Activated B cell treated with CpG ODN at 0.5 μM for 24 hours (primary cell): ENCODE results near the gene PPFIA3. TPM values are rescaled to one million over a fixed set of nuclear protein-coding genes. Genes with fewer than 3 reads are reported as not detected.

Source experiments
- ATAC-seq: fragments of 200-7000 bp; cut with Tn5 transposase; one replicate; pipeline ENCODE4 v1.10.0; 2021; ENCODE audit warnings: low read depth, mild to moderate bottlenecking, moderate library complexity
- CTCF ChIA-PET: fragments of 350-600 bp; sonication (Branson Sonifier 250); formaldehyde crosslinking; loops from one replicate; lab custom pipeline; 2021; ENCODE audit warnings: antibody characterized with exemption; lab: Charles Lee
- POLR2A ChIA-PET: fragments of 350-600 bp; sonication (Branson Sonifier 250); formaldehyde crosslinking; loops from one replicate; lab custom pipeline; 2021; ENCODE audit warnings: antibody characterized with exemption; lab: Charles Lee
- DNase-seq: peaks from one replicate; pipeline ENCODE4 v3.0.0; 2022
- H3K27ac Mint-ChIP-seq: one replicate; pipeline ENCODE4 v1.8.0; 2020; ENCODE audit warnings: mixed read lengths
- H3K27me3 Mint-ChIP-seq: one replicate; pipeline ENCODE4 v1.8.0; 2021; ENCODE audit warnings: mixed read lengths
- H3K36me3 Mint-ChIP-seq: one replicate; pipeline ENCODE4 v1.8.0; 2021; ENCODE audit warnings: low read depth, mixed read lengths
- H3K4me1 Mint-ChIP-seq: one replicate; pipeline ENCODE4 v1.8.0; 2021; ENCODE audit warnings: mixed read lengths
- H3K4me3 Mint-ChIP-seq: one replicate; pipeline ENCODE4 v1.8.0; 2020; ENCODE audit warnings: mild to moderate bottlenecking, mixed read lengths
- H3K9me3 Mint-ChIP-seq: one replicate; pipeline ENCODE4 v1.8.0; 2020; ENCODE audit warnings: mixed read lengths
- CTCF ChIP-seq: fragments of 200-600 bp; IDR thresholded peaks from one replicate; pipeline ENCODE4 v1.8.0; 2022; ENCODE audit warnings: antibody characterized with exemption, mild to moderate bottlenecking
- intact Hi-C: fragments of 100-400 bp; cut with micrococcal nuclease; formaldehyde crosslinking; loops from one replicate; pipeline ENCODE4 v1.15.1; 2024
- total RNA-seq: library from RNA; stranded (reverse); gene quantifications from 2 replicates; pipeline ENCODE4 v1.2.3, GENCODE V29; 2022

PPFIA3 gene
- total RNA-seq, 1 donor from 2014 or later, result 3.6 TPM

- no peak overlapping the region for H3K4me3 Mint-ChIP-seq
- no peak overlapping the region for H3K27ac Mint-ChIP-seq
- POLR2A ChIA-PET, result interaction anchor here (0.6 to 1.7 kb wide), 2 partner anchors 21 to 461 kb away, joined by 5 to 6 read pairs; no protein-coding TSS in a partner anchor
- ATAC-seq (no peak), DNase-seq (no peak)
- no peaks in the 10 kb centered on the region for H3K9me3 Mint-ChIP-seq
- H3K27me3 Mint-ChIP-seq, result peaks cover 12% of the 10 kb centered on the region
- CTCF ChIA-PET, result interaction anchor here (1.4 to 1.8 kb wide), 2 partner anchors 15 to 31 kb away, joined by 5 to 7 read pairs; partner anchors contain the start of gene LIN7B
- H3K4me1 Mint-ChIP-seq, result peaks cover 21% of the 10 kb centered on the region
- no peak for TF ChIP-seq CTCF
- H3K36me3 Mint-ChIP-seq, result no peaks in the 10 kb centered on the region
- intact Hi-C loops, result loop anchor here (2.0 kb wide), 2 partner anchors 14 to 18 kb away; partner anchors contain the start of gene LIN7B
Measured at GRCh38 chr19:49129238-49129583, 9.9 kb downstream of the PPFIA3 start.

DNA sequence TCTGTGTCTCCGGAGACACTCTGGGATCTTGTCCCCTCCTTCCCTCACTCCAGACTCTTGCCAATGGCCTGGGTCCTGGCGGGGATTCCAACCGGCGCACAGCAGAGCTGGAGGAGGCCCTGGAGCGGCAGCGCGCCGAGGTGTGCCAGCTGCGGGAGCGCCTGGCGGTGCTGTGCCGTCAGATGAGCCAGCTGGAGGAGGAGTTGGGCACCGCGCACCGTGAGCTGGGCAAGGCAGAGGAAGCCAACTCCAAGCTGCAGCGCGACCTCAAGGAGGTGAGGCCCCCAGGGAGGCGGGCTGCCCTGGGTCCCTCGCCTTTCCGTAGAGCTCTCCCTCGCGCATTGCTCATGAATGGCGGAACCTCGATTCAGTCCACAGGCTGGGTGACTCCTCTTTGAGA, 11.0 kb downstream of the PPFIA3 start:
- no peak for ATAC-seq
- DNase-seq, result no peak
- ChIA-PET CTCF (interaction anchor here (1.4 to 1.8 kb wide), 2 partner anchors 16 to 32 kb away, joined by 5 to 7 read pairs; partner anchors contain the start of gene LIN7B), POLR2A (no interaction called here)
- intact Hi-C loops, result no loop called here
- Mint-ChIP-seq H3K27ac (no peak overlapping the region), H3K27me3 (peaks cover 19% of the 10 kb centered on the region), H3K36me3 (no peaks in the 10 kb centered on the region), H3K4me3 (no peak overlapping the region), H3K9me3 (no peaks in the 10 kb centered on the region), H3K4me1 (peaks cover 22% of the 10 kb centered on the region)
- TF ChIP-seq CTCF, result no peak

- no peaks in the 10 kb centered on the region for H3K36me3 Mint-ChIP-seq
- peak overlapping the region; percentile 68 for H3K4me3 Mint-ChIP-seq
- intact Hi-C loops, result no loop called here
- POLR2A ChIA-PET, result interaction anchor here (0.6 to 1.3 kb wide), 2 partner anchors 16 to 1785 kb away, joined by 3 to 4 read pairs; no protein-coding TSS in a partner anchor
- H3K27ac Mint-ChIP-seq, result no peak overlapping the region
- H3K9me3 Mint-ChIP-seq, result no peaks in the 10 kb centered on the region
- H3K4me1 Mint-ChIP-seq, result peaks cover 18% of the 10 kb centered on the region
- CTCF ChIA-PET, result interaction anchor here (0.8 kb wide), 1 partner anchor 35 kb away, joined by 3 read pairs; no protein-coding TSS in a partner anchor
- no peak for TF ChIP-seq CTCF
- H3K27me3 Mint-ChIP-seq, result peaks cover 35% of the 10 kb centered on the region
- ATAC-seq (peak; percentile 8), DNase-seq (no peak)
Measured at GRCh38 chr19:49132974-49133609, 13.7 kb downstream of the PPFIA3 start.

DNA sequence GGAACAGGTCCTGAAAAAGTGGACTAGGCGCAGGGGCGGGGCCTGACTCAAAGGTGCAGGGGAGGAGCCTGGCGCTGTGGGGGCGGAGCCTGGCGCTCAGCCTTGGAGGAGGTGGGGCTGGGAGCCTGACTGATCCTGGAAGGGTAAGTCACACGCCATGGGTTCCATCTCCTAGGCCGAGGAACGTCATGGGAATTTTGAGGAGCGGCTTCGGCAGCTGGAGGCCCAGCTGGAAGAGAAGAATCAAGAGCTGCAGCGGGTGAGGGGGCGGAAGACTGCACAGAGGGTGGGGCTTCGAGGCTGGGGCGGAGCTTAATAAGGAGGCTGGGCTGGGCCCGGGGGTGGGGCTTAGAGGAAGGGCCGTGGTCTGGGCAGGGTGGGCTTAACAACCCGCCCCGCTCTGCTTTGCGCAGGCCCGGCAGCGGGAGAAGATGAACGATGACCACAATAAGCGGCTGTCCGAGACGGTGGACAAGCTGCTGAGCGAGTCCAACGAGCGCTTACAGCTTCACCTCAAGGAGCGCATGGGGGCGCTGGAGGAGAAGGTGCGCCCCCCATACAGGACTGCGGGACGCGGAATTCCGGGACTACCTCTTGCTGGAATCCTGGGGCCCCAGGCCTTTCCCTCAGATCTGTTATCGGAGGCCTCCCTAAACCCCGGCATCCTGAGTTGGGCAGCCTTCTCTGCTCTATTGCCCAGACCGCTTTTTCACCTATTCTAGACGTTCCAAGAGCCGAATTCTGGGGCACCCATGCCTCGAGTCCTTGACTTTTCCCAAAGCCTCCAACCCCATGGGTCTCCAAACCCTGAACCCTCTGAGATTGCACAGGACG, 14.5 kb downstream of the PPFIA3 start:
- Mint-ChIP-seq H3K4me3 (peak overlapping the region; percentile 68), H3K9me3 (no peaks in the 10 kb centered on the region), H3K27me3 (peaks cover 35% of the 10 kb centered on the region), H3K4me1 (peaks cover 12% of the 10 kb centered on the region), H3K36me3 (no peaks in the 10 kb centered on the region), H3K27ac (no peak overlapping the region)
- ChIA-PET CTCF (interaction anchor here (0.8 kb wide), 1 partner anchor 36 kb away, joined by 3 read pairs; no protein-coding TSS in a partner anchor), POLR2A (interaction anchor here (0.6 to 1.3 kb wide), 2 partner anchors 15 to 1786 kb away, joined by 3 to 4 read pairs; no protein-coding TSS in a partner anchor)
- ATAC-seq (peak; percentile 70), DNase-seq (no peak)
- TF ChIP-seq CTCF, result no peak
- intact Hi-C loops, result no loop called here
